Osteoblast (primary cell): ENCODE data around the gene ZFR2. TPM values are rescaled to one million over a fixed set of nuclear protein-coding genes. Genes with fewer than 3 reads are reported as not detected.
A peak's percentile ranks its signal among the peaks of the same experiment; 100 is the strongest.

Experiments
- DNase-seq: peaks from one replicate; pipeline ENCODE4 v3.0.0; 2011; ENCODE audit warnings: low spot score, mixed read lengths; ENCODE audit not compliant: insufficient read length; ENCODE audit errors: missing footprints
- H2AFZ ChIP-seq: 2 replicates; pipeline ENCODE4 v1.6.0; 2011; ENCODE audit warnings: mild to moderate bottlenecking, low read length
- H3K27ac ChIP-seq: 2 replicates; pipeline ENCODE4 v1.5.1; 2011; ENCODE audit warnings: mild to moderate bottlenecking, low read depth, low read length, moderate library complexity
- H3K27me3 ChIP-seq: 2 replicates; pipeline ENCODE4 v1.6.0; 2012; ENCODE audit warnings: mild to moderate bottlenecking, control low read depth, inconsistent platforms, low read length, moderate library complexity; ENCODE audit not compliant: insufficient read depth
- H3K36me3 ChIP-seq: 2 replicates; pipeline ENCODE4 v1.5.1; 2011; ENCODE audit warnings: mild to moderate bottlenecking, low read length, control low read depth, moderate library complexity; ENCODE audit not compliant: insufficient read depth
- H3K4me1 ChIP-seq: 2 replicates; pipeline ENCODE4 v1.5.1; 2011; ENCODE audit warnings: mild to moderate bottlenecking, low read length, control low read depth, moderate library complexity; ENCODE audit not compliant: insufficient read depth
- H3K4me2 ChIP-seq: 2 replicates; pipeline ENCODE4 v1.6.0; 2011; ENCODE audit warnings: mild to moderate bottlenecking, low read length; ENCODE audit not compliant: insufficient read depth
- H3K4me3 ChIP-seq: fragments of 200-600 bp; sonication (generic); 3 replicates; pipeline ENCODE4 v1.5.1; 2012; ENCODE audit warnings: mild to moderate bottlenecking, low read length, inconsistent platforms; ENCODE audit not compliant: insufficient read depth
- H3K79me2 ChIP-seq: 2 replicates; pipeline ENCODE4 v1.6.0; 2012; ENCODE audit warnings: mild to moderate bottlenecking, low read length, control low read depth, inconsistent platforms; ENCODE audit not compliant: insufficient read depth
- H3K9me3 ChIP-seq: 2 replicates; pipeline ENCODE4 v1.5.1; 2011; ENCODE audit warnings: low read depth, low read length, control low read depth
- H4K20me1 ChIP-seq: 2 replicates; pipeline ENCODE4 v1.6.0; 2012; ENCODE audit warnings: mild to moderate bottlenecking, low read length, control low read depth; ENCODE audit not compliant: insufficient read depth
- CTCF ChIP-seq: IDR thresholded peaks from 2 replicates; pipeline ENCODE4 v1.5.1; 2011; ENCODE audit warnings: mild to moderate bottlenecking, low read depth, low read length, moderate library complexity; ENCODE audit errors: extremely low read depth
- total RNA-seq: library from RNA; depleted of rRNA; stranded (reverse); fragments of >200 nt; gene quantifications from 2 replicates; pipeline ENCODE4 v1.2.3, GENCODE V29; 2012

The ZFR2 gene
- total RNA-seq, 1 donor = not detected

- Histone ChIP-seq H3K9me3 (no peaks in the 10 kb centered on the region), H3K27me3 (no peaks in the 10 kb centered on the region), H3K36me3 (no peaks in the 10 kb centered on the region), H2AFZ (no peak overlapping the region), H3K4me2 (no peak overlapping the region), H3K4me1 (no peaks in the 10 kb centered on the region), H3K27ac (no peak overlapping the region), H4K20me1 (no peaks in the 10 kb centered on the region), H3K4me3 (no peak overlapping the region), H3K79me2 (no peaks in the 10 kb centered on the region)
- TF ChIP-seq CTCF = no peak
- peak; percentile 68 for DNase-seq
These were observed 97.6 kb downstream of the ZFR2 start for GRCh38 chr19:3771000-3771905.

GRCh38 chr19:3770136-3770999 is 98.5 kb downstream of the ZFR2 start:
- TF ChIP-seq CTCF = no peak
- Histone ChIP-seq H3K27me3 (no peaks in the 10 kb centered on the region), H3K79me2 (no peaks in the 10 kb centered on the region), H3K27ac (no peak overlapping the region), H2AFZ (no peak overlapping the region), H4K20me1 (no peaks in the 10 kb centered on the region), H3K4me3 (no peak overlapping the region), H3K36me3 (peaks cover 1% of the 10 kb centered on the region), H3K4me2 (no peak overlapping the region), H3K4me1 (no peaks in the 10 kb centered on the region), H3K9me3 (no peaks in the 10 kb centered on the region)
- DNase-seq = no peak

GRCh38 chr19:3769494-3769893 is 99.3 kb downstream of the ZFR2 start:
- no peaks in the 10 kb centered on the region for H3K9me3 ChIP-seq
- peaks cover 2% of the 10 kb centered on the region for H3K79me2 ChIP-seq
- peaks cover 6% of the 10 kb centered on the region for H3K36me3 ChIP-seq
- no peak overlapping the region for H3K4me3 ChIP-seq
- H3K27me3 ChIP-seq = no peaks in the 10 kb centered on the region
- no peak overlapping the region for H3K4me2 ChIP-seq
- H3K27ac ChIP-seq = no peak overlapping the region
- H2AFZ ChIP-seq = no peak overlapping the region
- DNase-seq = no peak
- H4K20me1 ChIP-seq = no peaks in the 10 kb centered on the region
- H3K4me1 ChIP-seq = no peaks in the 10 kb centered on the region
- no peak for TF ChIP-seq CTCF

- Histone ChIP-seq H3K27me3 (no peaks in the 10 kb centered on the region), H2AFZ (no peak overlapping the region), H3K36me3 (peaks cover 6% of the 10 kb centered on the region), H3K4me1 (no peaks in the 10 kb centered on the region), H3K4me2 (no peak overlapping the region), H3K79me2 (peaks cover 2% of the 10 kb centered on the region), H3K27ac (no peak overlapping the region), H3K4me3 (no peak overlapping the region), H4K20me1 (no peaks in the 10 kb centered on the region), H3K9me3 (no peaks in the 10 kb centered on the region)
- no peak for TF ChIP-seq CTCF
- DNase-seq = no peak
These were observed 100.1 kb downstream of the ZFR2 start for GRCh38 chr19:3768748-3769099.
